H1 (cell line): Measurements from ENCODE around the gene CACNG1. TPM values are rescaled to one million over a fixed set of nuclear protein-coding genes. Genes with fewer than 3 reads are reported as not detected.

Source experiments
- CTCF ChIA-PET: fragments of 300-600 bp; sonication (Branson Sonifier 250); formaldehyde crosslinking; loops from one replicate; lab custom pipeline; 2021; ENCODE audit not compliant: partially characterized antibody; lab: Charles Lee
- POLR2A ChIA-PET: fragments of 300-600 bp; sonication (Branson Sonifier 250); formaldehyde crosslinking; loops from one replicate; lab custom pipeline; 2021; ENCODE audit warnings: inconsistent platforms; ENCODE audit not compliant: partially characterized antibody; lab: Charles Lee
- DNase-seq, 2 experiments: peaks; one replicate each; pipeline versions ENCODE4 v3.0.0 to v3.0.0-alpha.2; 2010 to 2022; ENCODE audit warnings: low spot score in 2 of 2, low read depth in 1 of 2, mixed read lengths in 1 of 2
- FAIRE-seq: peaks from 2 replicates; lab custom pipeline; 2011; peaks lifted over from hg19 to GRCh38; lab: Jason Lieb, UNC
- H2AFZ ChIP-seq: 2 replicates; pipeline ENCODE4 v1.8.1; 2012; ENCODE audit warnings: low read length, inconsistent platforms
- H2AK5ac ChIP-seq: 2 replicates; pipeline ENCODE4 v1.6.1; 2013; ENCODE audit warnings: low read depth, low read length
- H2BK120ac ChIP-seq: replicated peaks from 2 replicates; pipeline ENCODE3; 2013; ENCODE audit warnings: low read depth, low read length, inconsistent platforms
- H2BK12ac ChIP-seq: 2 replicates; pipeline ENCODE4 v1.6.1; 2013; ENCODE audit warnings: low read depth, low read length
- H2BK15ac ChIP-seq: 2 replicates; pipeline ENCODE4 v1.6.1; 2013; ENCODE audit warnings: low read length
- H2BK20ac ChIP-seq: 2 replicates; pipeline ENCODE4 v1.6.1; 2013; ENCODE audit warnings: low read length
- H2BK5ac ChIP-seq: 2 replicates; pipeline ENCODE4 v1.6.1; 2013; ENCODE audit warnings: low read depth, low read length
- H3K14ac ChIP-seq: 2 replicates; pipeline ENCODE4 v1.6.1; 2013; ENCODE audit warnings: inconsistent platforms; ENCODE audit not compliant: insufficient read length
- H3K18ac ChIP-seq: 2 replicates; pipeline ENCODE4 v1.6.1; 2013; ENCODE audit warnings: low read length; ENCODE audit errors: extremely low read depth
- H3K23ac ChIP-seq: 2 replicates; pipeline ENCODE4 v1.6.1; 2013; ENCODE audit warnings: inconsistent platforms; ENCODE audit not compliant: insufficient read length
- H3K23me2 ChIP-seq: 2 replicates; pipeline ENCODE4 v1.6.1; 2013; ENCODE audit warnings: low read depth, low read length
- H3K27ac ChIP-seq: 2 replicates; pipeline ENCODE4 v1.6.1; 2011; ENCODE audit warnings: low read depth, low read length, inconsistent platforms
- H3K27me3 ChIP-seq, 4 experiments: replicated peaks in 1 of 4; 1 replicate in 1 of 4; 2 replicates in 3 of 4; pipeline versions ENCODE4 v1.6.1 to v1.8.1; 2011 to 2013; ENCODE audit warnings: low read length in 3 of 4, mild to moderate bottlenecking in 3 of 4, inconsistent platforms in 2 of 4, mixed read lengths in 2 of 4, moderate library complexity in 1 of 4; ENCODE audit not compliant: control insufficient read depth in 3 of 4, insufficient read depth in 3 of 4; ENCODE audit errors: extremely low read depth in 1 of 4
- H3K36me3 ChIP-seq, 4 experiments: 2 replicates each; pipeline versions ENCODE4 v1.6.1 to v1.8.1; 2011 to 2013; ENCODE audit warnings: mild to moderate bottlenecking in 4 of 4, low read length in 3 of 4, moderate library complexity in 2 of 4, control low read depth in 1 of 4, inconsistent platforms in 1 of 4; ENCODE audit not compliant: insufficient read depth in 4 of 4, control insufficient read depth in 2 of 4
- H3K4ac ChIP-seq: replicated peaks from 2 replicates; pipeline ENCODE3; 2013; ENCODE audit warnings: low read length, low read depth, mixed read lengths, inconsistent platforms; ENCODE audit not compliant: insufficient read length
- H3K4me1 ChIP-seq, 4 experiments: replicated peaks in 1 of 4; 1 replicate in 1 of 4; 2 replicates in 3 of 4; pipeline versions ENCODE4 v1.6.1 to v1.8.1; 2011 to 2013; ENCODE audit warnings: low read length in 3 of 4, inconsistent platforms in 2 of 4, mixed read lengths in 1 of 4; ENCODE audit not compliant: insufficient read depth in 4 of 4, control insufficient read depth in 3 of 4
- H3K4me2 ChIP-seq, 2 experiments: 2 replicates each; pipeline versions ENCODE4 v1.6.1 to v1.8.1; 2011 to 2013; ENCODE audit warnings: low read depth in 2 of 2, low read length in 2 of 2, control low read depth in 1 of 2, inconsistent platforms in 1 of 2, mild to moderate bottlenecking in 1 of 2; ENCODE audit not compliant: insufficient read depth in 1 of 2
- H3K4me3 ChIP-seq, 4 experiments: fragments of 200-600, 300-600 bp in 1 of 4; sonication (generic), shearing (Covaris generic), sonication (Bioruptor Twin) in 1 of 4; 2 replicates each; pipeline versions ENCODE4 v1.5.1 to v1.8.1; 2011 to 2016; ENCODE audit warnings: low read length in 4 of 4, low read depth in 3 of 4, control low read depth in 2 of 4, inconsistent platforms in 2 of 4, mild to moderate bottlenecking in 2 of 4, mixed read lengths in 1 of 4, moderate library complexity in 1 of 4; ENCODE audit not compliant: insufficient read depth in 2 of 4; ENCODE audit errors: extremely low read depth in 1 of 4
- H3K56ac ChIP-seq: replicated peaks from 2 replicates; pipeline ENCODE3; 2013; ENCODE audit warnings: low read depth, mild to moderate bottlenecking, mixed read lengths, low read length, inconsistent platforms; ENCODE audit not compliant: insufficient read length
- H3K79me1 ChIP-seq: 2 replicates; pipeline ENCODE4 v1.6.1; 2013; ENCODE audit warnings: low read depth, low read length, control low read depth
- H3K79me2 ChIP-seq, 2 experiments: 2 replicates each; pipeline versions ENCODE4 v1.6.1 to v1.8.1; 2012 to 2013; ENCODE audit warnings: low read length in 2 of 2, mild to moderate bottlenecking in 2 of 2, inconsistent platforms in 1 of 2; ENCODE audit not compliant: insufficient read depth in 2 of 2, control insufficient read depth in 1 of 2
- H3K9ac ChIP-seq, 4 experiments: replicated peaks in 1 of 4; 1 replicate in 1 of 4; 2 replicates in 3 of 4; pipeline versions ENCODE4 v1.6.1 to v1.8.1; 2011 to 2013; ENCODE audit warnings: low read depth in 3 of 4, low read length in 3 of 4, control low read depth in 2 of 4, mild to moderate bottlenecking in 2 of 4, moderate library complexity in 2 of 4, inconsistent platforms in 1 of 4; ENCODE audit errors: extremely low read depth in 1 of 4
- H3K9me3 ChIP-seq, 2 experiments: 2 replicates each; pipeline versions ENCODE4 v1.6.1 to v1.8.1; 2012 to 2013; ENCODE audit warnings: mild to moderate bottlenecking in 2 of 2, moderate library complexity in 2 of 2, control low read depth in 1 of 2, inconsistent platforms in 1 of 2, low read depth in 1 of 2, low read length in 1 of 2, mixed read lengths in 1 of 2; ENCODE audit not compliant: insufficient read depth in 2 of 2
- H4K20me1 ChIP-seq, 2 experiments: replicated peaks in 1 of 2; 2 replicates each; pipeline versions ENCODE3 to v1.8.1; 2011 to 2013; ENCODE audit warnings: inconsistent platforms in 2 of 2, low read length in 2 of 2, mild to moderate bottlenecking in 1 of 2; ENCODE audit not compliant: insufficient read depth in 2 of 2, control insufficient read depth in 1 of 2
- H4K5ac ChIP-seq: 2 replicates; pipeline ENCODE4 v1.6.1; 2013; ENCODE audit warnings: low read length, low read depth, mixed read lengths, inconsistent platforms; ENCODE audit not compliant: insufficient read length
- H4K8ac ChIP-seq: 2 replicates; pipeline ENCODE4 v1.8.0; 2013; ENCODE audit warnings: mild to moderate bottlenecking, moderate library complexity, low read length, inconsistent platforms; ENCODE audit not compliant: insufficient read depth; ENCODE audit errors: extremely low read depth
- H4K91ac ChIP-seq: replicated peaks from 2 replicates; pipeline ENCODE3; 2013; ENCODE audit warnings: low read length, mixed read lengths, inconsistent platforms; ENCODE audit not compliant: insufficient read length
- BACH1 ChIP-seq: IDR thresholded peaks from 2 replicates; pipeline ENCODE4 v1.6.1; 2012; ENCODE audit warnings: low read length, improper control_type of control experiment
- CBX5 ChIP-seq: fragments of 300-800, 300-1000 bp; sonication (generic); IDR thresholded peaks from 2 replicates; pipeline ENCODE4 v1.7.1; 2016; ENCODE audit warnings: antibody characterized with exemption, low read length, low read depth
- CBX8 ChIP-seq: fragments of 300-800, 300-1000 bp; sonication (generic); IDR thresholded peaks from 2 replicates; pipeline ENCODE4 v1.7.1; 2016; ENCODE audit warnings: low read depth, low read length, borderline replicate concordance
- CTBP2 ChIP-seq: IDR thresholded peaks from 2 replicates; pipeline ENCODE4 v1.7.0; 2011; ENCODE audit warnings: borderline replicate concordance, mild to moderate bottlenecking, moderate library complexity, mixed read lengths, low read length; ENCODE audit not compliant: insufficient read depth, insufficient read length
- JUN ChIP-seq: IDR thresholded peaks from 2 replicates; pipeline ENCODE4 v1.6.1; 2011; ENCODE audit warnings: low read depth, mild to moderate bottlenecking, improper control_type of control experiment, low read length
- KDM5A ChIP-seq: fragments of 200-600 bp; IDR thresholded peaks from 2 replicates; pipeline ENCODE4 v1.7.1; 2012; ENCODE audit warnings: mild to moderate bottlenecking, low read length, inconsistent platforms, mixed read lengths
- RBBP5 ChIP-seq: IDR thresholded peaks from 2 replicates; pipeline ENCODE4 v1.7.1; 2012; ENCODE audit warnings: low read depth, mild to moderate bottlenecking, inconsistent platforms, low read length, moderate library complexity, borderline replicate concordance
- SIN3A ChIP-seq, 2 experiments: IDR thresholded peaks in 1 of 2; conservative IDR thresholded peaks in 1 of 2; 2 replicates each; pipeline ENCODE4 v1.6.1; 2011 to 2012; ENCODE audit warnings: low read length in 2 of 2, improper control_type of control experiment in 1 of 2, low read depth in 1 of 2, mild to moderate bottlenecking in 1 of 2
- TCF12 ChIP-seq: IDR thresholded peaks from 2 replicates; pipeline ENCODE4 v1.6.1; 2011; ENCODE audit warnings: low read depth, mild to moderate bottlenecking, low read length
- WGBS, 2 experiments: shearing (Covaris generic) in 1 of 2; methylation state at CpG; one replicate each; pipeline versions ENCODE4 v1.1.6 to v1.1.7; 2013 to 2015; ENCODE audit warnings: low lambda C conversion rate in 2 of 2, mixed read lengths in 2 of 2, inconsistent platforms in 1 of 2, low coverage in 1 of 2, missing lambda C conversion rate in 1 of 2; ENCODE audit not compliant: insufficient replicate concordance in 2 of 2, insufficient coverage in 1 of 2, insufficient read length in 1 of 2; ENCODE audit errors: extremely low coverage in 1 of 2, missing lambda C conversion rate in 1 of 2; 5-methylcytosine and 5-hydroxymethylcytosine counted together
- polyA plus RNA-seq, 7 experiments: library from polyadenylated mRNA; depleted of rRNA in 3 of 7; stranded (reverse) in 5 of 7; unstranded in 2 of 7; fragments of >200 nt in 5 of 7; fragments of 200-250 nt in 2 of 7; gene quantifications; 1 replicate in 5 of 7; 2 replicates in 1 of 7; 4 replicates in 1 of 7; pipeline versions ENCODE4 v1.2.1 to v1.2.3, GENCODE V29; 2011 to 2013; ENCODE audit warnings: missing spikeins in 2 of 7, mixed read lengths in 2 of 7
- total RNA-seq: library from RNA; stranded (reverse); fragmentation: NEBNext Ultra II Directional; extraction: Animal tissue kit (Norgen Biotek cat#: 25700); gene quantifications from 2 replicates; pipeline ENCODE4 v1.2.1, GENCODE V29; 2021

CACNG1 gene
- total and polyA plus RNA-seq, 2 of the 8 experiments (the other 6 are each of a cell fraction or from before 2014, with no cell fraction given): not detected

DNA sequence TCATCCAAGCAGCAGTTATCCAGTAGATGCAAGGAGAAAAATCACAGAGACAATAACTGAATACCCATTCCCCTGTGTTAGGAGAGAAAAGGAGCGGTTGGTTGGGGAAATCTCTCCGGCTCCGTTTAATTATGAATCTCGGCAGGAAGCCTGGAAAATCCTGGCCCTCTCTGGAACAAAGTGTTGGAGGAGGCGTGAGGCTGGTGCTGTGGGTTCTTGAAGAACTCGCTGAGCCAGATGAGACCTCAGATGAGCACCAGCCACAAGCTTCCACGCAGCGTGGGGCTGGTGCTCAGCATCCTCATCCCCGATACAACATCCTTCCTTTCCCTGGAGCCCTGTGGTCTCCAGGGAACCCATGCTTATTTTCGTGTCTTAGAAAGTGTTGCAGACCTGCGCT is 40.2 kb upstream of the CACNG1 start:
- Histone ChIP-seq H2BK5ac (no peak overlapping the region), H4K20me1 (no peaks in the 10 kb centered on the region), H3K9ac (no peak overlapping the region), H3K56ac (no peak overlapping the region), H3K4me1 (no peaks in the 10 kb centered on the region), H3K27ac (no peak overlapping the region), H2BK120ac (no peak overlapping the region), H3K18ac (no peak overlapping the region; the same call in 1 of the 2 replicates), H3K4ac (no peak overlapping the region), H3K4me2 (no peak overlapping the region), H3K23ac (no peak overlapping the region), H3K27me3 (no peaks in the 10 kb centered on the region), H3K23me2 (no peaks in the 10 kb centered on the region), H4K91ac (no peak overlapping the region), H2BK15ac (no peak overlapping the region), H4K8ac (no peak overlapping the region), H3K79me1 (no peaks in the 10 kb centered on the region), H2BK12ac (no peak overlapping the region), H4K5ac (no peak overlapping the region), H3K14ac (no peak overlapping the region), H2BK20ac (no peak overlapping the region), H3K79me2 (no peaks in the 10 kb centered on the region), H3K4me3 (no peak overlapping the region), H3K9me3 (no peaks in the 10 kb centered on the region; a peak in 1 of 4 replicates), H2AK5ac (no peak overlapping the region), H2AFZ (no peak overlapping the region), H3K36me3 (no peaks in the 10 kb centered on the region)
- POLR2A ChIA-PET: interaction anchor here (1.1 kb wide), 1 partner anchor 12 kb away, joined by 3 read pairs; no protein-coding TSS in a partner anchor
- DNase-seq (no peak), FAIRE-seq (no peak)
- TF ChIP-seq KDM5A (no peak), JUN (no peak), TCF12 (no peak), BACH1 (no peak), RBBP5 (no peak), SIN3A (conservative IDR thresholded peaks at IDR 0.05 in 1 of 2, IDR thresholded peaks at IDR 0.05 in 1 of 2; ENCODE audit: low read depth in 1 of 2, low read length in 2 of 2) (no peak), CBX5 (no peak), CBX8 (no peak), CTBP2 (no peak)
- CTCF ChIA-PET: interaction anchor here (0.6 to 5.2 kb wide), 4 partner anchors 12 to 295 kb away, joined by 3 to 28 read pairs (median 6); no protein-coding TSS in a partner anchor
- WGBS, 2 experiments: 93% methylated on average over 11 of the region's 11 CpGs; no CpG with 5 or more reads in 1 of the 2 experiments
